ENCODE results near the gene WDR7. TPM values are rescaled to one million over a fixed set of nuclear protein-coding genes. Genes with fewer than 3 reads are reported as not detected.

The WDR7 gene
- total and polyA plus RNA-seq, 9 of the 15 experiments (the other 6 are each of a cell fraction or from before 2014, with no cell fraction given), result 1.4 to 9.4 (median 5.3) TPM

GRCh38 chr18:56650944-56651770 is at the start of gene WDR7 (continued):
- peak; percentile 86 for TF ChIP-seq HCFC1 (IDR thresholded peaks at IDR 0.05; ENCODE audit: low read depth, low read length)
- peak; percentile 21 to 28; a peak in 1 of 4 replicates for TF ChIP-seq SIX5 (IDR thresholded peaks at IDR 0.05; ENCODE audit: borderline replicate concordance in 1 of 2, insufficient read depth in 1 of 2, low read depth in 1 of 2, low read length in 2 of 2)
- peak; percentile 82 for TF ChIP-seq MEIS2 (IDR thresholded peaks at IDR 0.05; ENCODE audit: partially characterized antibody)
- TF ChIP-seq CXXC5 (CRISPR knock-in tag; IDR thresholded peaks at IDR 0.05), result peak; percentile 94
- TF ChIP-seq ZBTB11 (CRISPR knock-in tag; IDR thresholded peaks at IDR 0.05), result 0 out of 6 replicates have a peak, but pooled peaks of 1 of the 3 experiments have one; percentile 49
- TF ChIP-seq RHOXF2B (CRISPR knock-in tag; conservative IDR thresholded peaks at IDR 0.05), result no peak
- no peak for TF ChIP-seq FOXA1 (IDR thresholded peaks at IDR 0.05; ENCODE audit: borderline replicate concordance)
- 0 out of 2 replicates have a peak, but pooled peaks have one; percentile 69 for TF ChIP-seq LCOR (CRISPR knock-in tag; IDR thresholded peaks at IDR 0.05)
- no peak for TF ChIP-seq REST (IDR thresholded peaks at IDR 0.05; ENCODE audit: borderline replicate concordance)
- no peak for TF ChIP-seq REST (CRISPR knock-in tag; IDR thresholded peaks at IDR 0.05; ENCODE audit: low read depth)
- TF ChIP-seq DDX20 (tag; IDR thresholded peaks at IDR 0.05; ENCODE audit: low read depth), result no peak
- no peak for TF ChIP-seq PHTF2 (CRISPR knock-in tag; IDR thresholded peaks at IDR 0.05)
- TF ChIP-seq PHF20 (IDR thresholded peaks at IDR 0.05; ENCODE audit: partially characterized antibody), result peak; percentile 55
- peak; percentile 68; the same call in 1 of the 2 replicates for TF ChIP-seq ESRRA (IDR thresholded peaks at IDR 0.05; ENCODE audit: borderline replicate concordance, low read depth)
- peak; percentile 37 for TF ChIP-seq TAF9B (IDR thresholded peaks at IDR 0.05; ENCODE audit: partially characterized antibody)
- no peak for TF ChIP-seq ZNF431 (CRISPR knock-in tag; IDR thresholded peaks at IDR 0.05)

Measured in K562 (cell line).